Activated CD8-positive, alpha-beta memory T cell treated with anti-CD3 and anti-CD28 coated beads for 24 hours (primary cell): Measurements from ENCODE around the gene TMF1.

Source experiments
- DNase-seq: peaks from one replicate; pipeline ENCODE4 v3.0.0-alpha.2; 2020

Gene TMF1

DNA sequence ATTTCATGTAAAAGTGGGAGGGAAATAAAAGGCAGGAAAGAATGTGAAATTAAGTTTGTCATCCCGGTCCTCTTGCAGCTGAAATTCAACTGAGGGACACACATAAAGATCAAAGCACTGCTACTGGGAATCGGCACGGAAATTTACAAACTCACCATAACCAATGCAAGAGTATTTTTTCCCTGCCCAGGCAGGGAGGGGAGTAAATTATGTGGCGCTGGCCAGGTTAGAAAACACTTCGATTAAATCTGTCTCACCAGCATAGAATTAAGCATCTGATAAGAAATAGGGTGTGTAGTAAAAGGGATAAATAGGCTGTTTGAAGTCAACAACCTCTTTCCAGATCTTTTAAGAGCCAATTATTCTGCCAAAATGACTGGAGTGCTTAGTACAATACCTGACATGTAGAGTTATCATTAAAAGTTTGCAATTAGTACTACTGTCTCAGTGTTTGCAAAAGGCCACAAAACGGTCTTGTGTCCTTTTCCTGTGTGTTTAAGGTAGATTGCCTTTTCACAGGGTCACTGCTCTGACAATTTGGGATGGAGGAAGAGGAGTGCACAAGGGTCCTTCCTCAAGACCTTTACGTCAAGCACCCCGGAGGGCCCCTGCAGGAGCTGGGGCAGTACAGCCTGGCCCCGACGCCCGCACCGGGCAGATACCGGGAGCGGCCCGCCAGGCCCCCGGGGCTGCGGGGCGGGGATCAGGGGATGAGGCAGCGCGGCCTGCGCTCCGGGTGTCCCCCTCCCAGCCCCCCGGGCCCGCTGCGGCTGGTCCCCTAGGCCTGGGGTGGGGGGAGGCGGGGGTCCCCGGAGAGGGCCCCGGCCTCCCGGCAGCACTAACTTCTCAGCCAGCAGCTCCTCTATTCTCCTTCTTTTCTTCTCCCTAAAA lies 27.4 kb upstream of the TMF1 start:
- DNase-seq = peak; percentile 72

DNA sequence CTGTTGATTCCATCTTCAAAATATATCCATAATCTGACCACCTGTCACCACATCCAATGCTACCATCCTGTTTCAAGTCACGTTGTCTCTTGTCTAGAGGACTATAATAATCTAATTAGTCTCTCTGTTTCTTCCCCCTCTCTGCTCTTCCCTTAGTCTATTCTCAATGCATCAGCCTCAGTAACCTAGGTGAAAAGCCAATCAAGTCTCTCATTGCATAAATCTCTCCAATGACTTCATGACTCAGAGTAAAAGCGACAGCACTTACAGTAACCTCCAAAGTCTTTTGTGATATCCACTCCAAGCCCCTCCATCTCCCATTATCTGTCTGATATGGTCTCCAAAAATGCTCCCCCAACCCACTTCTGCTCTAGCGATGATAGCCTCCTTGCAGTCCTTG lies 20.8 kb upstream of the TMF1 start:
- no peak for DNase-seq

DNA sequence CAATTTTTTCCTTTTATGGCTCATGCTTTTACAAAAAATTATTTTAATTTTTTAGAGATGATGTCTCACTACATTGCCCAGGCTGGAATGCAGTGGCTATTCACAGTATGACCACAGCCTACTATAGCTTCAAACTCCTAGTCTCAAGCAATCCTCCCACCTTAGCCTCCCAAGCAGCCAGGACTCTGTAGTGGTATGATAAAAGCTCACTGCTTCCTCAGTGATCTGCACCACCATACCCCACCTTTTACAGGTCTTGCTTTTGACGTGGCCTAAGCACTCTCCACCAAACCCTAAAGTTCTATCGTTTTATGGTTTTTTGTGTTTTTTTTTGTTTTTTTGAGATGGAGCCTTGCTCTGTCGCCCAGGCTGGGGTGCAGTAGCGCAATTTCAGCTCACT lies 14.0 kb upstream of the TMF1 start:
- no peak for DNase-seq

DNA sequence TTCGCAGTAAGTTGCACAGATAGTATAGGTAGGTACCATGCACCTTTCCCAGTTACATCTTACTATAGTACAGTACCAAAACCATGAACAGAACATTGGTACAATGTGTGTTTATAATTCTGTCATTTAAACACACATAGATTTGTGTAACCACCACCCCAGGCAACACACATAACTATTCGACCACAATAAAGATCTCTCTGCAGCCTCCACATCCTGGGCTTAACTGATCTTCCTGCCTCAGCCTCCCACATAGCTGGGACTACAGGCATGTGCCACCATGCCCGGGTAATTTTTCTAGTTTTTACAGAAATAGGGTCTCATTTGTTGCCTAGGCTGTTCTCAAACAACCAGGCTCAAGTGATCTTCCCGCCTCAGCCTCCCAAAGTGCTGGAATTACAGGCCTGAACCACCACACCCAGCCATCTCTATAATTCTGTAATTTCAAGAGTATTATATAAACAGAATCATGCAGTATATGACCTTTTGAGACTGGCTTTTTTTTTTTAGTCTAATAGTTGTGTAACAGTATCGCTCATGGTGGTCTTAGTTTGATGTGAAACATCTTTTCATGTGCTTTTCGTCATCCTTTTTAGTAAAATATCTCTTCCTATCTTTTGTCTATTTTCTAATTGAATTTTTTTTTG lies 13.3 kb upstream of the TMF1 start:
- no peak for DNase-seq

DNA sequence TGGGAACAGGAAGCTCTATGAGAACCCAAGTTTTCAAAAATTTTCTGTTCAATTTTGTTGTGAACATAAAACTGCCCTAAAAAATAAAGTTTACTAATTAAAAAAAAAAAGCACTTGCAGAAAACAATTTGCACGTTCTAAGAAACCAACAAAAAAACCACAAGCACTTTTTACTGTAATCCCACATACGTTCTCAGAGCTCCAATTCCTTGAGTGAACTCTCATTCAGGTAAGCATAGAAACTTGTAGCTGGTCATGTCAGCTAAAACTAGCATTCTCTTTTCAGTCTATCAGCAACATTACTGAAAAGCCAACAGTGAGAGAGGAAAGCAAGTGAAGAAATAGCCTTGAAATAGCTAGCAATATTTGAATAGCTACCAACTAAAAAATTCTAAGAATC lies 11.5 kb upstream of the TMF1 start:
- no peak for DNase-seq

DNA sequence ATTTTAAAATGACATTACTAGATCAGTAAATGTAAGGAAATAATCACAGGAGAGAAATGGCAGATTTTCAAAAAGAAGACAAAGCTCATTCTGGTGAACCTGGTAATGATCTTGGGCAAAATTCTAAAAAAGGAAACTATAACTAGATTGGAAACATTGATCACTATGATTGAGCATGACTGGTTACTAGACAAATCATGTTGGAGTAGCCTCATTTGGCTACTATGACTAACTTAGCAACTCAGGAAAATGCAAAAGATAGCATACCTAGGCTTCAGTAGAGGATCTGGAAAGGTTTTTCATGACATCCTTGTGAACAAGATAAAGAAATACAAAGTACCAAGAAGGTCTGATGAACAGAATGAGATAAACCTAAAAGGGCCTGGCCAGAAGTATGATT lies 7.6 kb upstream of the TMF1 start:
- DNase-seq = no peak

DNA sequence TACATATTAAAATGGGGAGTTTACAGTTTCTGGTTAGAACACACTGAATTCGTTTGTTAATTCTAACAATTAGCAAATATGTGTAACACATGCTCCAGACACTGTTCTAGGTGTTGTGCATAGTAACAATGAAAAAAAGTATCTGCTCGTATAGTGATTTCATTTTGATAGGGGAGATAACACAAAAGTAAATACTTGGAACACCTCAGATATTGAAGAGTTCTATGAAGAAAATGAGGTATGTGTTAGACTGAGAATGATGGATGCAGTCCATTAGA lies 6.8 kb upstream of the TMF1 start:
- no peak for DNase-seq

DNA sequence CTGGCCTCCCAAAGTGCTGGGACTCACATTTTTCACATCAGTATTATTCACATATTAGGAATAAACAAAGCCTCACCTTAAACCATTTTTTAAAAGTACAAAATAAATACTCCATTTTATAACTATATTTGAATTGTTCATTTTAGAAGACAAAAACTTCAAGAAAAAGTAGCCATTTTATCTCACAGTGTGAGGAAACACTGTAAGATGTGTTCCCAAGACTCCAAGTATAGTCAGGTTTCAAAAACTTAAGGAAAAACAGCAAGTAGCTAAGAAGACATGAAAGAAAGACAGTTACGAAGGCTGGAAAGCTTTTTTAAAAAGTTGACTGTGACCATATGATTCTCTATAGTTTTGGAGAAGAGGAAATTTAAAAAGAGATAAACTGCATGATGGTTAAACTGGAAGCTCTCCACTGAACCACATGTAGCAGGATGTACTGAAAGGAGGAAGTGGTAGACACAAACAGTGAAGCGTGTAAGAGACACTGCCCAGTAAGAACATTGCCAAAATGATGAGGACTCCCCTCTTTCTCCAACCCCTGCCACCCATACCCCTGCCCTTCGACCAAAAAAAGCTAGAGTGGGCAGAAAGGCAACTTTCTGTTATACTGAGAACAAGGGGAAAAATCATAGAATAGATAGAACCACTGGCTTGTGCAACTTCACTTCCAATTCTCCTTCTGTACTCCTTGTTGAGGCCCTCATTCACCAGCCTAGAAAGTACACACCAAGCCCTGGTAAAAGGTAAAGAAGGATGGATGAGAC lies 6.2 kb upstream of the TMF1 start:
- DNase-seq = no peak

DNA sequence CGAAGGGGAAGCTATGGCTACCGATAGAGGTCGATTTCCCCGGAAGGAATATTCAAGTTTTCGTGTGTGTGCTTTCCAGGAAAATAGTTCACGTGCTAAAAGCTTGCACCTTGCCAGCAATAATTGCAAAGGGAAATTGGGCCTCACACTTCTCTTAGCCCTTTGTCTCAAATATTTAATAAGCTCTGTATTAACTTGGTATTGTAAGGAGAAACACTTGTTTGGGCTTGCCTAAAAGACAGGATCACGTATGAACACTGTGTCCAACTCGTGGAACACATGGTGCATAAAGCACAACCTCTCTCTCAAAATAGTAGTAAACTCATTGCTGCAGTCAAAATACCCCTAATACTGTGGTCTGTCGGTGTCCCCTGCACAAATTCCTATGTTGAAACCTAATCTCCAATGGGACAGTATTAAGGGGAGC lies 352 bp upstream of the TMF1 start:
- no peak for DNase-seq

DNA sequence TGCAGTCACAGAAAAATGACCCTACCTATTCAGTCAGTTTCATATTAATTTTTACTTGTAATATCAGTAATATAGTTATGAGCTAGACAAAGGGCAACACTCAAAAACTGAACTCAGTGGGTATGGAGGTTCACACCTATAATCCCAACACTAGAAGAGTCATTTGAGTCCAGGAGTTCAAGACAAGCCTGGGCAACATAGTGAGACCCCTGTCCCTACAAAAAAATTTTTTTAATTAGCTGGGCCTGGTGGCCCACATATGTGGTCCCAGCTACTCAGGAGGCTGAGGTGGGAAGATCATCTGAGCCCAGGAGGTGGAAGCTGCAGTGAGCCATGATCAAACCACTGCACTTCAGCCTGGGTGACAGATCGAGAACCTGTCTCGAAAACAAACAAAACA lies 3.1 kb downstream of the TMF1 start:
- no peak for DNase-seq

DNA sequence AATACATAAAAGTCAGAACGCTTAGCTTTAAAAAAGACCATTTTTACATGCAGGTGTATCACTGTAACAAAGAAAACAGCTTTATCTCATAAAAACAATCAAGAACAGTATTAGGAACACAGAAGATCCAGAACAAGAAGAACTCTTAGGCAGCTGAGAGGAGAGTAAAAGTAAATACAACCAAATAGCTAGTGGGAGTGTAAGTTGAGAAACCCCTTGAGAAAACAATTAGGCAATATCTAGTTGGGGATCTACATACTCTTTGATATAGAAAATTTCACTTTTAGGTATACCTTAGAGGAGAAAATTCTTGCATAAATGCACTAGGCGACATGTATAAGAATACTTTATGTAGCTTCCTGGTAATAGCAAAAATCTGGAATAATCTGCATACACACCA lies 7.5 kb downstream of the TMF1 start:
- DNase-seq = no peak

DNA sequence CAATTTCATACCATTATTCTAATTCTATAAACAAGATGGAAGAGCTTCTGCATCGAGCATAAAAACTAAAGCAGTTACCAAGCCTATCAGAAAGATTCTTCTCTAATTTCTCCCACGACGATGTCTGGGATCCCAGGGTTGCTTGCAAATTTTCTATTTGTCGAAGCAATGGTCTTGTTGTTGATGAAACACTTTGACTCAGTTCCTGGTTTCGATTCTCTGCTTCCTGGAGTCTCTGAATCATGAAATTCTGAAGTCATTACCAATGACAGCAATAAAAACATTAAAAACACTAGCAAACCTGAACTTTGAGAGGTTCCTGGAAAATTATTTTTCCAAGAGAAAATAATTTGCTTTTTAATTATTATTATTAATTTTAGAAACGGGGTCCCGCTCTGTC lies 18.7 kb downstream of the TMF1 start:
- DNase-seq = no peak

DNA sequence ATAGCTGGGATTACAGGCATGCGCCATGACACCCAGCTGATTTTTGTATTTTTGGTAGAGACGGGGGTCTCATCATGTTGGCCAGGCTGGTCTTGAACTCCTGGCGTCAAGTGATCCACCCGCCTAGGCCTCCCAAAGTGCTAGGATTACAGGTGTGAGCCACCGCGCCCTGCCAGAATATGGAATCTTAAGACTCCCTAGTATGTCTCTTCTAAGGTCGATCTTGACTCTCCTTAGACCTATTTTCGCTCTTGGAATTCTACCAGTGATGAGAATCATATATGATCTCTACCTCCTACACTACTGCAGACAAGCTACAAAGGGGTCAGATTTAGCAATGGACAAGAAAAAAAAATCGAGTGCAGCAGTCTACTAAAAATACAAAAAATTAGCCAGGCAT lies 19.4 kb downstream of the TMF1 start:
- DNase-seq = no peak

DNA sequence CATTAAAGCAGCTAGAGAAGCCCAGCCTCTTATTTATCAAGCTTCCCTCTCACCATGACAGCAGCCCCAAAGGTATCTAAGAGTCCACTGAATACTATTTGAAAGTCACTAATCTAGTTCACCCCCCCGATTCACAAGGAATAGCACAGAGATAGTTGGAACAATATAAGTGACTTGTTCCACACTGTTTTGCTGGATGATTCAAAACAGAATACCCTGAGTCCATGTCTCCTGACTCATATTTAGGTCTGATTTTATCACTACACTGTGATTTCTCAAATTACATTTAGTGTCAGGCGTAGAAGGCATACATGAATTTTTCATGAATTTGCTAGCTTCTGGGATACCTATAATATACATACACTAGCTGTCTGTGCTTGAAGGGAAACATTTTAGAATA lies 20.0 kb downstream of the TMF1 start:
- DNase-seq = no peak

DNA sequence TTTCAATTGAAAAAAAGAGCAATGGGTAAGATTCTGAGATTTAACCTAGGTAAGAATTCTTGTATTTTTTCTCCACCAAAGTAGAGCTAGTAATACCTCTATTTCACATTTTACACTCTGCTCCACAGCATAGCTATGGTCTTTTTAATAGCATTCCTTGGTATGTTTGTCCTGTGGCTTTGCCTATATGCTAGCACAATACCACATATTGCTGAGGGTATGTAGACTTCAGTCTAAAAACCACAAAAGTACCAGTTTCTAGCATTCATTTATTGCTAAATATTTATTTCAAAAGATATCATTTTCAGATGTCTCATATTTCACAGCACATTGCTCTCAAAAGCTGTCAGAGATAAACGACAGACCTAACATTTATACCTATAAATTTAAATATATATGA lies 20.5 kb downstream of the TMF1 start:
- DNase-seq = no peak

DNA sequence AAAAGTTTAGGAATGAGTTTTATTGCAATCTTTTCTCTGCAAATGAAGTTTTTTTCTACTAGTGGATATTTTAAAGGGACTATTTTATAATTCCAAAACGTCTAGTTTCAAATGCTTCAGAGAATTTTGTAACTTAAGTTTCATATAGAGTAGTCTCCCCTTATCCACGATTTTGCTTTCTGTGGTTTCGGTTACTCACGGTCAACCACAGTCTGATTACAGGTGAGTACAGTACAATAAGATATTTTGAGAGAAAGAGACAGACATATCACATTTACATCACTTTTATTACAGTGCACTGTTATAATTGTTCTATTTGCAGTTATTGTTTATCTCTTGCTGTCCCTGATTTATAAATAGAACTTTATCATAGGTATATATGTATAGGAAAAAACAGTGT lies 31.3 kb downstream of the TMF1 start:
- DNase-seq = no peak

DNA sequence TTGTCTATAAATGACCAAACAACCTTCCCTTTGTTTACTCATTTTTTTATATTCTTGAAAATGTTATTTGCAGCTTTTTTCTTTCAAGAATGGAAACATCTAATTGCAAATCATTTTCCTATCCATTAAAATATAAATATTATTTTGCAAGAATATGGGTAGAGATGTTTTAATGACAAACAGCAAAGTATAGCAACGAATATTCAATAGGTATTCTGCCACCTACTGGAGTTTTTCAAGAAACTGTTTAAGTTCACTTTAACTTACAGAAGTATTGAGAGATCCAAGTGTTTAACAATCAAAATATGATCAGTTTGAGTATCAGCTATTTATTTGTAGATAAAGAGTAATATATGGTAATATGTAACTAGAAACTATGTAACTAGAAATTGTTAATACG lies 31.7 kb downstream of the TMF1 start:
- no peak for DNase-seq

DNA sequence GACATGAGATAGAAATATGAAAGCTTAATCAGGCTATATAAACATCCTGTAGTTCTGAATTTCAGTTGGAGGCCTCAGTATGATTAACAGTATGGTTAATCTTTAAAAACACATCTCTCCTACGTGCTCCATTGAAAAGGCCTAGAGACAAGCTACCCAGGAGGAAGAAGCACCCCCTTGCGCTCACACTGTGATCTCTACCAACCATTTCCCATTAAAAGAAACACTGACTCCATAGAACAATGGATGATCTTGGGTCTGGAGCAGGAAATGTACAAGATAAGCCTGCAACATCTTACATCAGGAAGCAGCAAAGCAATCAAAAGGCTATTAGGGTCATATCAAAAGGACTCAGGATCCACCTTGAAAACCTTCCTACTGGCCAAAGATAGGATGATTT lies 35.2 kb downstream of the TMF1 start:
- DNase-seq = no peak

DNA sequence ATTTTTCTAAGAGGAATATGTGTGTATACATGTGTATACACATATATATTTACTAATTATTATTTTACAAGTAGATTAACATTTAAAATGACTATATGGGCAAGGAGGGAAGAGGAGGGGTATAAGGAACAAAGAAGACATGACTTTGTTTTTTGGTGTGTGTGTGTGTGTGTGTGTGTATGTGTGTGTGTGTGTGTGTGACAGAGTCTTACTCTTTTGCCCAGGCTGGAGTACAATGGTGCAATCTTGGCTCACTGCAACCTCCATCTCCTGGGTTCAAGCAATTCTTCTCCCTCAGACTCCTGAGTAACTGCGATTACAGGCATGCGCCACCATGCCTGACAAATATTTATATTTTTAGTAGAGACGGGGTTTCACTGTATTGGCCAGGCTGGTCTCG lies 36.0 kb downstream of the TMF1 start:
- DNase-seq = no peak

DNA sequence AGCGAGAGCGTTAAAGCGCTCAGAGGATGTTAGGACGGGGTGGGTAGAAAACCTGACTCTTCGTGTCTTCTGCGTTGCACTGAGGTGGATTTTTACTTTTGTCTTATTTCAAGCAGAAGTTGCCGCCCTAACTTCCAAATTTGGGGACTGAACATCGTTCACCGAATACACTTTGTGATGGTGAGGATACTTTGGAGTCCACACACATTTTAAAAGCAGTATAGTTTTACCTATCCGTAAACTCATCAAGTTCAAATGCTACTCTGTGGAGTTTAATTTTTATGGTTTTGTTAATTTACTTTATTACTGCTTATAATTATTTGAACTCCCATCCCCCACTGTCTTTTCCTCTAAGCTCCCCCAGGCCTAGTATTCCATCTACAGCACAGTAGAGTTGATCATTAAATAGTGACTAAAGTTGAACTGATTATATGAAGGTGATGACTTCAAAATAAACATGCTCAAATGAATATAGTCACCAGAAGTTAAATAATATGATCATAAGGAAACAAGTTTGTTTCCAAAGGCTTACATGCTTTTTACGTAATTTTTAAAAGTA lies 38.0 kb downstream of the TMF1 start:
- DNase-seq = no peak

DNA sequence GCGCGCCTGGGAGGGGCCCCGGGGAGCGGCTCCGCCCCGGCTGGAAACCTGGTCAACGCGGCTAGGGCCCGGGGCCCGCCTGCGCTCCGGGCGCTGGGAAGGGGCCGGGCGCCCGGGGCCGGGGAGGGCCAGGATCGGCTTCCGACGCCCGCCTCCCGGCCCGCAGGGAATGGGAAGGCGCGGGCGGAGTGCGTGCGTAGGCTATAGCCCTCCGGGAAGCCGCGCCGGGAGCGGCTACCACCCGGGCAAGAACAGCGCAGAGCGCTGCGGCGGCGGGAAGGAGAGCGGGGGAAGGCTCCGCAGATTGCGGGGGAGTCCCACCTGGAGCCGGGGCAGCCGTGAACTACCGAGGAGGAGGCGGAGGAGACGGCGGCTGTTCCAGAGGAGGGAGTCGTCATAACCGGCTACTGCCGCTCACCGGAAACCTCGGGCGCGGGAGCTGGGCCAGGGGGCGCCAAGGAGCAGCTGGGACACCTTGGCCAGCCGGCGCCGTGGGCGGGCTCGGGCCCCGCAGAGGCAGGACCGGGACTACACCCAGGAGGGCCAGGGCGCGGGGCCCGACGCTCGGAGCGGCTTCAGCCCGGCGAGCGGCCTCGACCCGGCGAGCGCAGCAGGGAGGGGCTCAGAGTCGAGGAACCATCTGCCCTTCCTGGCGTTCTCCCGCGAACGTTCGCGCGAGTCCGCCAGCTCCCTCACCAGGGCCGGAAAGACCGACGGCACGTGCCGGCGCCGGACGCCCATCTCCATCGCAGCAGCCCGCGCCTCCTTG lies 38.7 kb downstream of the TMF1 start, which contains the start of gene EOGT:
Gene EOGT (minus strand): TSS at position 432 of the 769 bp plus-strand sequence. CDS start 3,838 bp downstream, outside the sequence.
- peak; percentile 93 for DNase-seq

DNA sequence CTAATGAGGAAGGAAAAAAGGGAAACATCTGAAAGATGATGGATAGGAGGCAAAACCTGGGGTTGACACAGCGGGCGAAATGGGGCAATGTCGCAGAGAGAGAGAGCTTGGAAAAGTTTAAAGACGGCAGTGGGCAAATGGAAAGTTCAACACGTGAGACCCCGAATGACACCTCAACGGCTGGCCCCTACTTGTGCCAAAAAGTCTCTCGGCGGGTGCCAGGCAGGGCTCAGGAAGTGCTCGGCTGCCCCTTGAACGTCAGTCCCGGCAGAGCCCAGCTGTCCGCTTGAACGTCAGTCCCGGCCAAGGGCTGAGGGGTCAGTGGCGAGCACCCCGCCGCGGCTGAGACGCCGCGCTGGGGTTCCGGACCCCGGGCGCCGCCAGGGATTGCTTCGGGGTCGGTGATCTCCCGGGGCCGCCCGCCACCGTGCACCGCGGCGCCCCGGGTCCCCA lies 39.3 kb downstream of the TMF1 start:
- no peak for DNase-seq
